ENCODE results near the gene ST3GAL6.

Gene ST3GAL6, protein sequence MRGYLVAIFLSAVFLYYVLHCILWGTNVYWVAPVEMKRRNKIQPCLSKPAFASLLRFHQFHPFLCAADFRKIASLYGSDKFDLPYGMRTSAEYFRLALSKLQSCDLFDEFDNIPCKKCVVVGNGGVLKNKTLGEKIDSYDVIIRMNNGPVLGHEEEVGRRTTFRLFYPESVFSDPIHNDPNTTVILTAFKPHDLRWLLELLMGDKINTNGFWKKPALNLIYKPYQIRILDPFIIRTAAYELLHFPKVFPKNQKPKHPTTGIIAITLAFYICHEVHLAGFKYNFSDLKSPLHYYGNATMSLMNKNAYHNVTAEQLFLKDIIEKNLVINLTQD

GRCh38 chr3:98763076-98763475 is at the start of gene ST3GAL6:
TSS of gene ST3GAL6 (plus strand) at chr3:98763340. CDS start at chr3:98768441, 5,101 bp downstream.
- no peak for DNase-seq (ENCODE audit: low read depth in 1 of 2, low spot score in 1 of 2)

DNA sequence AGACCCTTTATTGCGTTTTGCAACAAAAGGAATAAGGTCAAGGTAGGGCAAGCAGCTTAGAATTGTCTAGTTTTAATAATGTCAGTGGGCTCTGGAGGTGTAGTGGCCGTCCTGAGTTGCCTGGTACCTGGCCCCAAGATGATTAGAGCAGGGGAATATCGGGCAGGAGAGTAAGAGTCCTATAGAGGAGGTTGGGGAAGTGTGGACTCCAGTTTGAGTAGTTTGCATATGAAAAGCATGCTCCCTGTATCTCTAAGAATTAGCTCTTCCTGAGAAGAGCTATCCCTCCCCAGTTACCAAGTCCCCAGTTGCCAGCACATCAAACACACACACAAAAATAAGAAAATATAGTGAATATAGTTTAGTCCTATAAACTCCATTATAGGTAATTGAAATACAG is 49.2 kb upstream of the ST3GAL6 start:
- DNase-seq (ENCODE audit: low read depth in 1 of 2, low spot score in 1 of 2): no peak

DNA sequence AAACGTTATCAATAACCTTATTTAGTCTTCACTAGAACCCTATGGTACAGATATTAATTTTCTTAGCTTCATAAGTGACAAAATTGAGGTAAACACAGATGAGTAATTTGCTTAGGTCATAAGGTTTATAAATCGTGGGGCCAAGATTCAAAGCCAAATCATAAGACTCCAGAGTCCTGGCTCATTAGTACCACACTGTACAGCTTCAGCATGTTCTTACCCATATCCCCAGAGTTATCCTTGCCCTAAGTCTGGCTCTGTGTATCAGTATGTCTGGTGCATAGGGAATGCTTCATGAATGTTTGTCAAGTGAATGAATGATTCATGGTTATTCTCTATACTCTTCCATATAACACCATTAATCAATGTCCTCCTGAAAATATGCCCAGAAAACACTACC is 45.6 kb upstream of the ST3GAL6 start:
- DNase-seq (ENCODE audit: low read depth in 1 of 2, low spot score in 1 of 2): no peak

GRCh38 chr3:98718730-98719129 is 44.4 kb upstream of the ST3GAL6 start:
- DNase-seq (ENCODE audit: low read depth in 1 of 2, low spot score in 1 of 2): no peak

DNA sequence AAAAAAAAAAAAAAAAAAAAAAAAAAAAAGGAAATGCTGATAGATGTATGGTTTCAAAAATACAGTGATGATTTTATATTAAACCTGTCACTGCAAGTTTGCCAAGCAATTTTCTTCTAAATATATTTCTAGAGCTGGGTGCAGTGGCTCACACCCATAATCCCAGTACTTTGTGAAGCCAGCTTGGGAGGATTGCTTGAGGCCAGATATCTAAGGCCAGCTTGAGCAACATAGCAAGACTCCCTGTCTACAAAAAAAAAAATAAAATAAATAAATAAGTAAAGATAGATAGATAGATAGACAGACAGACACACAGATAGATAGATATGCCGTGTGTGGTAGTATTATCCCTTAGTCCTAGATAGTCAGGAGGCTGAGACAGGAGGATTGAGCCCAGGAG is 41.4 kb upstream of the ST3GAL6 start:
- no peak for DNase-seq (ENCODE audit: low read depth in 1 of 2, low spot score in 1 of 2)

DNA sequence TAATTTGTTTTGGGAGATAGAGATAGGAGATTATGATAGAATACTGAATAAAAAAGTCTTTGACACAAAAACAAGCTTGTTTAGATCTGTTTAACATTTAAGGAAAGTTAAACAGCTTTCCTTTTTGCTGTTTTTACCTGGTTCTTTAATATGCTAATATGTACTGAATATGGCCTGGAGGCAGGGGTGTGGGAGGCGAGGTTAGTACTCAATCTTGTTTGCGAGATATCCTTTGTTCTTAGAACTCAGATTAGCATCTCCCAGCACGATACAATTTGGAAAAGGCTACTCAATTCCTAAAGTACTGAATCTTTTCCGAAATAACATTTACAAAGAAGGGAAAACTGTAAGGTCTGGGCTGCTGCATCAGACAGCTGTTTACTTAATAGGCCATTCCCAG is 40.8 kb upstream of the ST3GAL6 start:
- no peak for DNase-seq (ENCODE audit: low read depth in 1 of 2, low spot score in 1 of 2)

- no peak for DNase-seq (ENCODE audit: low read depth in 1 of 2, low spot score in 1 of 2)
Measured at GRCh38 chr3:98725352-98725751, 37.8 kb upstream of the ST3GAL6 start.

GRCh38 chr3:98726084-98726483 is 37.1 kb upstream of the ST3GAL6 start:
- DNase-seq (ENCODE audit: low read depth in 1 of 2, low spot score in 1 of 2): no peak

GRCh38 chr3:98727638-98728037 is 35.5 kb upstream of the ST3GAL6 start:
- no peak for DNase-seq (ENCODE audit: low read depth in 1 of 2, low spot score in 1 of 2)

DNA sequence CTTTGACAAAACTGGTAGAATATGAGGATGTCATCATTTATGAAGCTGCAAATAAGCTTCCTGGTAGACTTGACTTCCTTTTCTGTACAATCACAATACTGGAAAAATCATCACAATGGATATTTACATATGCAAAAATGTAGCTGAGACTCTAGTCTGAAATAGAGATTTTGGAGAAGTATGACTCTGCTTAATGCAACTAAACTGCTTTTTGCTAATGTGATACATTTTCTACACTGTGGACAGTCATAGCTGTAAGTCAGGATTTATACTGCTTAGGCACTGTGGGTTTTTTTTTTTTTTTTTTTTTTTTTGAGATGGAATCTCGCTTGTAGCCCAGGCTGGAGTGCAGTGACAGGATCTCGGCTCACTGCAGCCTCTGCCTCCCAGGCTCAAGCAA is 34.5 kb upstream of the ST3GAL6 start:
- DNase-seq (ENCODE audit: low read depth in 1 of 2, low spot score in 1 of 2): no peak

- DNase-seq (ENCODE audit: low read depth in 1 of 2, low spot score in 1 of 2): no peak
Measured at GRCh38 chr3:98730338-98730737, 32.8 kb upstream of the ST3GAL6 start.

GRCh38 chr3:98730886-98731537 is 32.1 kb upstream of the ST3GAL6 start:
- no peak for DNase-seq (ENCODE audit: low read depth in 1 of 2, low spot score in 1 of 2)

GRCh38 chr3:98731720-98732285 is 31.3 kb upstream of the ST3GAL6 start:
- DNase-seq (ENCODE audit: low read depth in 1 of 2, low spot score in 1 of 2): no peak

DNA sequence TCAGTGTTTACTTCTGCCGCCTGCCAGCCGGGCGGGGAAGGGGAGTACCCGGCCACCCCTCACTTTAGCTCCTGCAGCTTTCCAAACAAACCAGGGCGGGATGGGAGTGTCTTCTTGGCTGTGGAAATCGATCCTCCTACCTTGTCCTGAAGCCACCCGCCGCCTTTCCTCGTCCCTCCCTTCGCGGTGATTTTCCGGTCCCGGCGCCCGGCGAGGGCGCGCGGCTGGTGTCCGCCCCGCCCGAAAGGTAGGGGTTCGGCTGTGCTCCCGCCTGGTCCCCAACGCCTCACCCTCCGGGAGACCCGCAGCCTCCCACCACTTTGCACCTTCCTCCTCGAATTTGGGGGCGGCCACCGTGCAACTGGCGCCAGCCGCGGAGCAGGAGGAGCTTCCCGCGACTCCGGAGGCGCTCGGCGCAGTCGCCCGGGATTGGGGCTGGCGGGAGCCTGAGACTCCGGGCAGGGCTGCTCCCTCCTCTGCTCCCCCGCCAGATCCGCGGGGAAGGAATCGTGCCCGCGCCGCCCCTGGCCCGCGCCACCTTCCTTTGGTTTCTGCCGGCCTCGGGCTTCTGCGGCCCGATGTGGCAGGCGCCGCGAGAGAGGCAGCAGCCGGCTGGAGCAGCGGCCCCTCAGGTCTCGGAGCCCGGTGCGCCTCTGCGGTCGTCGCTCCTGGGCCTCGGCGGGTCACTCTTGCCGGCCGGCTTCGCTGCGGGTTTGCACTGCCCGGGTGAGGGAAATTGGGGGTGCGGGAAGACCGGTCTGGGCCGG is 30.7 kb upstream of the ST3GAL6 start:
- no peak for DNase-seq (ENCODE audit: low read depth in 1 of 2, low spot score in 1 of 2)

DNA sequence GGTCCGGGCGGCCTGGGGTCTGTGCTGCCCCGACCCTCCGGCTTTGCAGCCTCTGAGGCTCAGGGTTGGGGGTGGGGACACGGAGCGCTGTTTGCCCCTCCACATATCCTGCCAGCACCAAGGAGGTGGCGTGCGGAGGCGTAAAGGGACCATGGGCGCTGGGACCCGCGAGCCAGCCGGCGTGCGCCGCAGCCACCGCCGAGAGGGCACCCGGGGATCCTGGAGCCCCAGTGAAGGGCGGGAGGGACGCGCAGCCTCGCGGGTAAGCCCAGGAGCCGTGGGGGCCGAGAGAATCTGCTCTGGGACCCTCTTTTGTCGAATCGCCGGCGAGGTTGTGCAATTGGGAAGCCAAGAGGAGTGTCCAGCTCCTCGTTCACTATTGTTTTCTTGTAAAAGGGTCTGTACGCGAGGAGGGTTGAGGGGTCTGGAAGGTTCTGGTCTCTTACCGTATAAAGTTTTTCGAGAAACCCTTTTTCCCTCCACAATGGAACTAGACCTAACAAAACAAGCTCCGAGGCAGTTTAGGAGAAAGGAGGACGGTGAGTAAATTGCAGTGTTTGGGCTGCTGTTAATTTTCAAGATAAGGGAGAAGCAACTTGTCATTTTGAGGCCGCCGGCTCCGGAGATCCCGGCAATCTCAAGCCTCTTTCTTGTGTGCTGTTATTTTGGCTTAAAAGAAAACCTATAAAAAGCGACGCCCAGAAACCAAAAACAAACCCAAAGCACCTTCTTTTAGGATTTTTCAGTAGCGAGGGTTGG is 29.9 kb upstream of the ST3GAL6 start:
- DNase-seq (ENCODE audit: low read depth in 1 of 2, low spot score in 1 of 2): no peak

DNA sequence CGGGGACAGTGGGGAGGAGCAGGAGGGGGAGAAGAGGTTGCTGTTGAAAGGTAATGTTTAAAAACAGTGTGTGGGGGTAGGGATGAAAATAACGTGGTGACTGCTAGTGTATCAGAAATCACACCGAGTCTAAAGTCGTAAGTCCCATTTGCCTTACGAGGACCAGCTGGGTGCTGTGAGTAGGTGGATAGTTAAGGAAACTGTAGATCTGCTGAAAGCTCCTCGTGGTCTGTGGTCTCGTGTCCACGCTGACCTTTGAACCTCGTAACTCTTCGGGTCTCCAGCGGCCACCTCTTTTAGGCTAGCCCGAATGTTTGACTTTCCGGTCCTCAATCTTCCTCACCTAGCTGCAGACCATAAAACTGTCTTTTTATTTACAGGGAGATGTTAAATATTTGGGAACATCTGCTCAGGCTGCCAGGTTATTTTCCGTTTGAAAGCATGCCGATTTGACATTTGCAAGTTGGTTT is 29.3 kb upstream of the ST3GAL6 start:
- DNase-seq (ENCODE audit: low read depth in 1 of 2, low spot score in 1 of 2): no peak

DNA sequence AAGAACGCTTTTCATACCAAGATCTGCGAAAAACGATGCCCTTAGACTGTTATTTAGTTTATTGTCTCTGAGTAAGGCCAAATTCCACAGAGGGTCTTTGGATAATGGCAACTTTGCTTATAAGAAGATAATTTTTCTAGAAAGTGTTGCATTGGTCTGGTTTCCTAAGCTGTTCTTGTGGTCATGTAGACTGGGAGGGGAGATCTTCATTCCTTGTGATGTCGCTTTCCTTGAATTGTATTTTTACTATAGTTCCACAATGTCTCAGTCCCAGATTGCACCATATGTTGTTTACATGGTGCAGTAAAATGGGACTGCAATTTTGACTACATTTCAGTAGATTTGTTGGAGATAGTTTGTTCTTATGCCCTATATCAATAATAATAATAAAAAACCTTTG is 28.8 kb upstream of the ST3GAL6 start:
- DNase-seq (ENCODE audit: low read depth in 1 of 2, low spot score in 1 of 2): no peak

- DNase-seq (ENCODE audit: low read depth in 1 of 2, low spot score in 1 of 2): no peak
Measured at GRCh38 chr3:98734735-98735134, 28.4 kb upstream of the ST3GAL6 start.

- no peak for DNase-seq (ENCODE audit: low read depth in 1 of 2, low spot score in 1 of 2)
Measured at GRCh38 chr3:98735296-98735695, 27.8 kb upstream of the ST3GAL6 start.

DNA sequence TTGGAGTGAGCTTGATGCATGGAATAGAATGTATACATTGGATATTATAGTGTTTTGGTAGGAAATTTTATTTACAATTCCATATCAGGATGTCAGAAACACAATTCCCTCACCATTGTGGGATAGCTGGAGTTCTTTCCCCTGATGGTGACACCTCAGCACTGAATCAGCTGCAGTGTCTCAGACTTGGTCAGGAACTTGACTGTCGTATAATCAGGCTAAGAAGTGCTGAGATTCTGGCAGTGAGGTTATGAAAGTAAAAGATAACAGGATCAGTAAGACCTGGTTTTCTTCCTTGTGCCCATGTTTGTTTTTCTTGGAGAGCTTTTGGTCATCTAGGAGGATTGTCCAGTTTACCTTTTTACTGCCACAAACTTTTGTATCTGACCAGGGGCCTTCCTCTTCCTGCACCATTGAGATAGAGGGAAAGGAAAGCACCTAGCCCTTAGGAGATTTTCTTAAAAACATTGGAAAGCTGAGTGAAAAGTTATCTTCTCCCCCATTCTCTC is 27.3 kb upstream of the ST3GAL6 start:
- no peak for DNase-seq (ENCODE audit: low read depth in 1 of 2, low spot score in 1 of 2)

DNA sequence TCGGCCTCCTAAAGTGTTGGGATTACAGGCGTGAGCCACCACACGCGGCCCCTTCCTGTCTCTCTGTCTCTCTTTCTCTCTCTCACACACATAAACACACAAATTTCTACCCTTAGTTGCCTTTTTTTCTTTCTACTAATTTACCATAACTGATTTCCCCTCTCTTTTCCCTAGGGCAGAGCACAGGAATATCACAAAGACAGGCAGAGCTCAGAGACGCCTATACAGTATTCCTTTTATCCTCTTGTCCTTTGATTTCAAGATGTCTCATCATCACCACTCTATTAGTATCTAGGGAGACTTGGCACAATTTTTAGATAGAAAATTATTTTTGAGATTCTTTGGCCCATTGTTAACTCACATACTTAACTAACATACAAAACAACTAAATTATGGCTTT is 25.8 kb upstream of the ST3GAL6 start:
- DNase-seq (ENCODE audit: low read depth in 1 of 2, low spot score in 1 of 2): no peak
